Tibial nerve (tissue), 4 donors: ENCODE results near the gene PRAC2.

Source experiments
- CTCF ChIP-seq, 5 experiments: fragments of 200-600 bp in 3 of 5; fragments of 450-650 bp in 2 of 5; sonication (generic) in 3 of 5; IDR thresholded peaks; one replicate each; pipeline ENCODE4 v1.5.1; 2016 to 2019; ENCODE audit warnings: antibody characterized with exemption in 5 of 5, mild to moderate bottlenecking in 3 of 5, moderate library complexity in 2 of 5
- EP300 ChIP-seq, 2 donors: sonication (generic); formaldehyde crosslinking; IDR thresholded peaks; one replicate each; pipeline ENCODE4 v1.6.1; 2017; ENCODE audit warnings: antibody characterized with exemption in 2 of 2, mild to moderate bottlenecking in 1 of 2
- POLR2A ChIP-seq, 2 donors: fragments of 450-650 bp; IDR thresholded peaks; one replicate each; pipeline ENCODE4 v1.6.1; 2017; ENCODE audit warnings: antibody characterized with exemption in 2 of 2, mild to moderate bottlenecking in 2 of 2, moderate library complexity in 2 of 2

DNA sequence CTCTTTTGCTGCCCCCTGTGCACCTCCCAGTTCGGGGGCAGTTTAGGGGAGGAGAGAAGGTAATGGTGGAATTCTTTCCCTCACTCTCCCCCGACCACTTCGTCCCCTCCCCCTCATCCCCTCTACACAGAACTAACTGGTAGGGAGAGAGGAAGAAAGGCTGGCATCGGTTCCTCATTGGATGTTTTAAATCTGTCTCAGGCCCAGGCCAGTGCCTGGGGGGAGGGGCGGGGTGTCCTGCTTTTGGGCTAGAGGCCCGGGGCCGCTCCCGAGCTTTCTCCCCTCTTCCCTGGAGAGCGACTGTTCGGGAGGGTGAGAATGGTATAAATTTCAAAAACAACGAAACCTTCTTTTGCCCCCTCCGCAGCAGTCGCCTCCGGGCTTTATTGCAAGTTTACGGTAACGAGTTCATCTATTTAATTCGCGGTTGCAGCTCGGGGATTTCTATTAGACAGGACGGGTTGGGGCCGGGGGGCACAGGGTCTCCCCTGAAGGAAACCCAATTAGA lies at the start of gene PRAC2:
- TF ChIP-seq POLR2A (IDR thresholded peaks at IDR 0.05), result no peak
- TF ChIP-seq CTCF (IDR thresholded peaks at IDR 0.05), result no peak
- no peak for TF ChIP-seq EP300 (IDR thresholded peaks at IDR 0.05)
